T-helper 2 cell treated with Interferon-gamma antibody and Interleukin-4, amounts not matched to agents 5 μg/mL and 100 μg/mL, for 36 hours (primary cell): ENCODE measurements around the gene PTPRG.

Experiments
- DNase-seq: peaks from one replicate; pipeline ENCODE4 v3.0.0; 2021; ENCODE audit warnings: low spot score
- H3K27ac Mint-ChIP-seq: one replicate; pipeline ENCODE4 v1.8.0; 2021; ENCODE audit warnings: mild to moderate bottlenecking, mixed read lengths
- H3K27me3 Mint-ChIP-seq: one replicate; pipeline ENCODE4 v1.8.0; 2021; ENCODE audit warnings: low read depth, mixed read lengths
- H3K36me3 Mint-ChIP-seq: one replicate; pipeline ENCODE4 v1.8.0; 2021; ENCODE audit warnings: low read depth, mixed read lengths
- H3K4me1 Mint-ChIP-seq: one replicate; pipeline ENCODE4 v1.8.0; 2021; ENCODE audit warnings: low read depth, mixed read lengths
- H3K4me3 Mint-ChIP-seq: one replicate; pipeline ENCODE4 v1.8.0; 2022; ENCODE audit warnings: mild to moderate bottlenecking, moderate library complexity, mixed read lengths
- H3K9me3 Mint-ChIP-seq: one replicate; pipeline ENCODE4 v1.8.0; 2021; ENCODE audit warnings: mixed read lengths

Gene PTPRG

GRCh38 chr3:62277450-62277849, 716.1 kb downstream of the PTPRG start:
- Mint-ChIP-seq H3K4me1 (no peaks in the 10 kb centered on the region), H3K4me3 (no peak overlapping the region), H3K36me3 (no peaks in the 10 kb centered on the region), H3K9me3 (no peaks in the 10 kb centered on the region), H3K27me3 (no peaks in the 10 kb centered on the region), H3K27ac (no peak overlapping the region)
- no peak for DNase-seq

- no peaks in the 10 kb centered on the region for H3K36me3 Mint-ChIP-seq
- no peaks in the 10 kb centered on the region for H3K4me1 Mint-ChIP-seq
- no peaks in the 10 kb centered on the region for H3K9me3 Mint-ChIP-seq
- no peak overlapping the region for H3K4me3 Mint-ChIP-seq
- no peaks in the 10 kb centered on the region for H3K27me3 Mint-ChIP-seq
- no peak overlapping the region for H3K27ac Mint-ChIP-seq
- no peak for DNase-seq
Measured at GRCh38 chr3:62277986-62278385, 716.6 kb downstream of the PTPRG start.

GRCh38 chr3:62281726-62282125, 720.4 kb downstream of the PTPRG start:
- Mint-ChIP-seq H3K27me3 (no peaks in the 10 kb centered on the region), H3K36me3 (no peaks in the 10 kb centered on the region), H3K9me3 (no peaks in the 10 kb centered on the region), H3K4me1 (peaks cover 2% of the 10 kb centered on the region), H3K4me3 (no peak overlapping the region), H3K27ac (no peak overlapping the region)
- no peak for DNase-seq

- Mint-ChIP-seq H3K36me3 (no peaks in the 10 kb centered on the region), H3K9me3 (no peaks in the 10 kb centered on the region), H3K27me3 (no peaks in the 10 kb centered on the region), H3K27ac (no peak overlapping the region), H3K4me1 (peaks cover 2% of the 10 kb centered on the region), H3K4me3 (no peak overlapping the region)
- DNase-seq, result no peak
Measured at GRCh38 chr3:62284442-62284841, 723.1 kb downstream of the PTPRG start.

GRCh38 chr3:62287392-62287927, 726.1 kb downstream of the PTPRG start:
- no peak for DNase-seq
- H3K4me1 Mint-ChIP-seq, result peaks cover 2% of the 10 kb centered on the region
- no peak overlapping the region for H3K4me3 Mint-ChIP-seq
- H3K27ac Mint-ChIP-seq, result no peak overlapping the region
- H3K36me3 Mint-ChIP-seq, result no peaks in the 10 kb centered on the region
- no peaks in the 10 kb centered on the region for H3K9me3 Mint-ChIP-seq
- H3K27me3 Mint-ChIP-seq, result no peaks in the 10 kb centered on the region

- Mint-ChIP-seq H3K36me3 (no peaks in the 10 kb centered on the region), H3K27ac (no peak overlapping the region), H3K27me3 (no peaks in the 10 kb centered on the region), H3K4me1 (no peaks in the 10 kb centered on the region), H3K4me3 (no peak overlapping the region), H3K9me3 (no peaks in the 10 kb centered on the region)
- no peak for DNase-seq
Measured at GRCh38 chr3:62289922-62290321, 728.6 kb downstream of the PTPRG start.

GRCh38 chr3:62293051-62293780, 731.8 kb downstream of the PTPRG start:
- H3K9me3 Mint-ChIP-seq, result no peaks in the 10 kb centered on the region
- no peak overlapping the region for H3K27ac Mint-ChIP-seq
- no peaks in the 10 kb centered on the region for H3K4me1 Mint-ChIP-seq
- no peaks in the 10 kb centered on the region for H3K36me3 Mint-ChIP-seq
- H3K4me3 Mint-ChIP-seq, result no peak overlapping the region
- no peaks in the 10 kb centered on the region for H3K27me3 Mint-ChIP-seq
- DNase-seq, result no peak

GRCh38 chr3:62295571-62295970, 734.2 kb downstream of the PTPRG start:
- Mint-ChIP-seq H3K27me3 (no peaks in the 10 kb centered on the region), H3K4me3 (no peak overlapping the region), H3K4me1 (no peaks in the 10 kb centered on the region), H3K27ac (no peak overlapping the region), H3K9me3 (no peaks in the 10 kb centered on the region), H3K36me3 (no peaks in the 10 kb centered on the region)
- no peak for DNase-seq

- Mint-ChIP-seq H3K4me3 (no peak overlapping the region), H3K4me1 (no peaks in the 10 kb centered on the region), H3K27ac (no peak overlapping the region), H3K36me3 (no peaks in the 10 kb centered on the region), H3K27me3 (no peaks in the 10 kb centered on the region), H3K9me3 (peaks cover 4% of the 10 kb centered on the region)
- DNase-seq, result no peak
Measured at GRCh38 chr3:62300617-62301016, 739.2 kb downstream of the PTPRG start.

GRCh38 chr3:62312201-62312600, 750.8 kb downstream of the PTPRG start:
- Mint-ChIP-seq H3K4me3 (no peak overlapping the region), H3K9me3 (no peaks in the 10 kb centered on the region), H3K27ac (no peak overlapping the region), H3K36me3 (no peaks in the 10 kb centered on the region), H3K4me1 (no peaks in the 10 kb centered on the region), H3K27me3 (no peaks in the 10 kb centered on the region)
- no peak for DNase-seq

- no peak for DNase-seq
- H3K4me1 Mint-ChIP-seq, result peaks cover 10% of the 10 kb centered on the region
- no peak overlapping the region for H3K27ac Mint-ChIP-seq
- H3K27me3 Mint-ChIP-seq, result peaks cover 6% of the 10 kb centered on the region
- no peak overlapping the region for H3K4me3 Mint-ChIP-seq
- H3K9me3 Mint-ChIP-seq, result peaks cover 23% of the 10 kb centered on the region
- peaks cover 14% of the 10 kb centered on the region for H3K36me3 Mint-ChIP-seq
Measured at GRCh38 chr3:62316525-62316924, 755.2 kb downstream of the PTPRG start.

- peak overlapping the region; percentile 98 for H3K27ac Mint-ChIP-seq
- peaks cover 23% of the 10 kb centered on the region for H3K9me3 Mint-ChIP-seq
- H3K4me3 Mint-ChIP-seq, result peak overlapping the region; percentile 98
- no peak for DNase-seq
- H3K4me1 Mint-ChIP-seq, result peaks cover 10% of the 10 kb centered on the region
- H3K27me3 Mint-ChIP-seq, result peaks cover 6% of the 10 kb centered on the region
- H3K36me3 Mint-ChIP-seq, result peaks cover 14% of the 10 kb centered on the region
Measured at GRCh38 chr3:62318365-62318751, 757.0 kb downstream of the PTPRG start.

GRCh38 chr3:62318752-62319569, 757.6 kb downstream of the PTPRG start:
- peak overlapping the region; percentile 98 for H3K27ac Mint-ChIP-seq
- peaks cover 23% of the 10 kb centered on the region for H3K9me3 Mint-ChIP-seq
- H3K36me3 Mint-ChIP-seq, result peaks cover 14% of the 10 kb centered on the region
- peaks cover 10% of the 10 kb centered on the region for H3K4me1 Mint-ChIP-seq
- H3K27me3 Mint-ChIP-seq, result peaks cover 6% of the 10 kb centered on the region
- peak; percentile 55 for DNase-seq
- peak overlapping the region; percentile 98 for H3K4me3 Mint-ChIP-seq

- no peak for DNase-seq
- H3K36me3 Mint-ChIP-seq, result peaks cover 14% of the 10 kb centered on the region
- H3K4me1 Mint-ChIP-seq, result peaks cover 10% of the 10 kb centered on the region
- no peak overlapping the region for H3K27ac Mint-ChIP-seq
- peaks cover 23% of the 10 kb centered on the region for H3K9me3 Mint-ChIP-seq
- peaks cover 6% of the 10 kb centered on the region for H3K27me3 Mint-ChIP-seq
- peak overlapping the region; percentile 98 for H3K4me3 Mint-ChIP-seq
Measured at GRCh38 chr3:62319570-62320243, 758.3 kb downstream of the PTPRG start.
